Neural crest cell (in vitro differentiated cells): Measurements from ENCODE around the gene BTF3. TPM values are rescaled to one million over a fixed set of nuclear protein-coding genes. Genes with fewer than 3 reads are reported as not detected.

Experiments used
- DNase-seq: peaks from one replicate; pipeline ENCODE4 v3.0.0; 2021; ENCODE audit warnings: low read depth, mixed read lengths, low spot score
- H3K27ac Mint-ChIP-seq: one replicate; pipeline ENCODE4 v1.8.0; 2021; ENCODE audit warnings: mild to moderate bottlenecking, mixed read lengths; ENCODE audit not compliant: unreplicated experiment
- H3K27me3 Mint-ChIP-seq: 2 replicates; pipeline ENCODE4 v1.8.0; 2021; ENCODE audit warnings: low read depth, mild to moderate bottlenecking, mixed read lengths
- H3K36me3 Mint-ChIP-seq: 2 replicates; pipeline ENCODE4 v1.8.0; 2021; ENCODE audit warnings: low read depth, mild to moderate bottlenecking, mixed read lengths
- H3K4me1 Mint-ChIP-seq: 2 replicates; pipeline ENCODE4 v1.8.0; 2021; ENCODE audit warnings: mixed read lengths
- H3K4me3 Mint-ChIP-seq: one replicate; pipeline ENCODE4 v1.8.0; 2021; ENCODE audit warnings: mild to moderate bottlenecking, mixed read lengths
- H3K9me3 Mint-ChIP-seq: 2 replicates; pipeline ENCODE4 v1.8.0; 2021; ENCODE audit warnings: mixed read lengths
- total RNA-seq: library from RNA; stranded (reverse); gene quantifications from 2 replicates; pipeline ENCODE4 v1.2.1, GENCODE V29; 2021
- TF ChIP-seq, protein P1 (sequence below): fragments of 200-600 bp; sonication (generic); conservative IDR thresholded peaks from 2 replicates; pipeline ENCODE4 v1.5.0; 2021; ENCODE audit warnings: antibody characterized with exemption, mild to moderate bottlenecking

The BTF3 gene
- total RNA-seq, 1 donor from 2014 or later, result 589 TPM

DNA sequence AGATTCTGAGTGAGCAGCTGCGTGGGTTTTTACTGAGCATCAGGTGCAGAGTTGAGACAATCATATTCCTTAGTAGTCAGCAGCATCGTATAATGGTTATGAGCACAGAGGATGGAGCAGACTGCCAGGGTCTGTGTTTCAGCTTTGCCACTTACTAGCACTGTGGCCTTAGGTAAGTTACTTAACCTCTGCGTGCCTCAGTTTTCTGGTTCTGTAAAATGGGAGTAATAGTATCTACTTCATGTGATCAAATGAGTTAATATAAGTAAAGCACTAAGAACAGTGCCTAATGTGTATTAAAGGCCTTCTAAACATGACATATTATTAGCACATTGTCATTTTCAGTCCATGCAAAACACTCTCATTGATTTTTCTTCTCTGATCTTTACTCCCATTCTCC lies 4.8 kb upstream of the BTF3 start:
- H3K4me1 Mint-ChIP-seq, result peaks cover 18% of the 10 kb centered on the region
- H3K4me3 Mint-ChIP-seq, result no peak overlapping the region
- H3K27me3 Mint-ChIP-seq, result peaks cover 10% of the 10 kb centered on the region
- no peak overlapping the region for H3K27ac Mint-ChIP-seq
- H3K9me3 Mint-ChIP-seq, result no peaks in the 10 kb centered on the region
- TF ChIP-seq, protein P1, sequence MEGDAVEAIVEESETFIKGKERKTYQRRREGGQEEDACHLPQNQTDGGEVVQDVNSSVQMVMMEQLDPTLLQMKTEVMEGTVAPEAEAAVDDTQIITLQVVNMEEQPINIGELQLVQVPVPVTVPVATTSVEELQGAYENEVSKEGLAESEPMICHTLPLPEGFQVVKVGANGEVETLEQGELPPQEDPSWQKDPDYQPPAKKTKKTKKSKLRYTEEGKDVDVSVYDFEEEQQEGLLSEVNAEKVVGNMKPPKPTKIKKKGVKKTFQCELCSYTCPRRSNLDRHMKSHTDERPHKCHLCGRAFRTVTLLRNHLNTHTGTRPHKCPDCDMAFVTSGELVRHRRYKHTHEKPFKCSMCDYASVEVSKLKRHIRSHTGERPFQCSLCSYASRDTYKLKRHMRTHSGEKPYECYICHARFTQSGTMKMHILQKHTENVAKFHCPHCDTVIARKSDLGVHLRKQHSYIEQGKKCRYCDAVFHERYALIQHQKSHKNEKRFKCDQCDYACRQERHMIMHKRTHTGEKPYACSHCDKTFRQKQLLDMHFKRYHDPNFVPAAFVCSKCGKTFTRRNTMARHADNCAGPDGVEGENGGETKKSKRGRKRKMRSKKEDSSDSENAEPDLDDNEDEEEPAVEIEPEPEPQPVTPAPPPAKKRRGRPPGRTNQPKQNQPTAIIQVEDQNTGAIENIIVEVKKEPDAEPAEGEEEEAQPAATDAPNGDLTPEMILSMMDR, result no peak
- no peak for DNase-seq
- peaks cover 3% of the 10 kb centered on the region for H3K36me3 Mint-ChIP-seq

DNA sequence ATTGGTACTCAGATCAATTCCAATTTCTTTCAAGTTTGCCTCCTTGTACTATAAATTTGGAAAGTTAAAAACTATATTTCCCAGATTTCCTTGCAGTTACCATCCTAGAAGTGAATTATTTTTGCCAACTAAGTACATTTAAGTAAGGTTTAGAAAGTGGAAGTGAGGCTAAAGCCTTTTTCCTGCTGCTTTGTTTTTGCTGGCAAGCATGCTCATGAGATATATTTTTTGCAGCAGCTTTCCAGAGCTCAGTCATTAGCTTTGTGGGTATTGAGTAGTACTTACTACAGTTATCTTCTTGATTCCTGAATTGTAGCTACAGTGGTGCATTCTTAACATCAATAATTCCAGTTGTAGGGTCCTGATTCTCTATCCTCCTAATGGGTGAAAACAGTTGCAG lies 3.5 kb upstream of the BTF3 start:
- peaks cover 9% of the 10 kb centered on the region for H3K36me3 Mint-ChIP-seq
- H3K9me3 Mint-ChIP-seq, result no peaks in the 10 kb centered on the region
- TF ChIP-seq, protein P1, result no peak
- H3K4me3 Mint-ChIP-seq, result no peak overlapping the region
- DNase-seq, result no peak
- H3K27me3 Mint-ChIP-seq, result peaks cover 9% of the 10 kb centered on the region
- H3K27ac Mint-ChIP-seq, result no peak overlapping the region
- H3K4me1 Mint-ChIP-seq, result peaks cover 26% of the 10 kb centered on the region

DNA sequence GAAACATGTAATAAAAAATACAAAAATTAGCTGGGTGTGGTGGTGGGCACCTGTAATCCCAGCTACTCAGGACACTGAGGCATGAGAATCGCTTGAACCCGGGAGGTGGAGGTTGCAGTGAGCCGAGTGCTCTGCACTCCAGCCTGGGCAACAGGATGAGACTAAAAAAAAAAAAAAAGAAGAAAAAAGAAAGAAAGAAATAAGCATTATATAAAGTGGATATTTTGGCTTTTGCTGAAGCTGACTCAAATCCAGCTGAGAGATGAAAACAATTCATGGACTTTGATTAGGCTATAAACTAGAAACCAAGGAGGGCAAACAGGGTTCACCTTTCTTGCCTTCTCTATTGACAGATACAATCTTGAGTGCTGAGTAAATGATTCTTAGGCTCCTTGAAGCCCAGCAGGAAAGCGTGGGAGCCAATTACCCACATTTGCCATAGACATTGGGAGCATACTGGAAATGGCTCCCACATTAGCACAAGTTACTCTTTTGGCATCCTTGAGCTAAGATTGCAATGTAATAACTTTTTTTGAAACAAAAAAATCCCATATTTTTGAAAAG lies 2.4 kb upstream of the BTF3 start:
- Mint-ChIP-seq H3K9me3 (no peaks in the 10 kb centered on the region), H3K27ac (no peak overlapping the region), H3K36me3 (peaks cover 10% of the 10 kb centered on the region), H3K4me3 (no peak overlapping the region), H3K4me1 (peaks cover 34% of the 10 kb centered on the region), H3K27me3 (peaks cover 9% of the 10 kb centered on the region)
- DNase-seq, result no peak
- TF ChIP-seq, protein P1, result no peak

DNA sequence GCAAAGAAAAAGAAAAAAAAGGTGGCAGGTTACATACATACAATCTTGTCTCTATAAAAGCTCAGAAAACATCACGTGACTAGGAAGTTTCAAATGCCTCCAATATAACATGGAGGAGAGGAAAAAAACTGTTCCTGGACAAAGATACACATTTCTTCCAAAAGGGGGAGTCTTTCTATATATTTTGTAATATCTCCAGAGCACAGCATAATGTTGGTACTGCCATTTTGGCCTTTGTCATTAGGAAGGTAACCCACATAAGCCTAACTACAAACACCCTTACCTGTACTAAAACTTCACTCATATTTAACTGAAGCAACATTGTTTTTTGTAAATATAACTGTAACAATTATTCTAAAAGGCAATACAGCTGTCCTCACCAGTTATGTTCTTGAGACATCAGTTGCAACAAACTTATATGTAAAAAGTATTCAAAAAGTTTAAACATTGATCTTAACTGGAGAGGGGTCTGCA lies 1.2 kb upstream of the BTF3 start:
- no peak for DNase-seq
- peaks cover 17% of the 10 kb centered on the region for H3K36me3 Mint-ChIP-seq
- peaks cover 38% of the 10 kb centered on the region for H3K4me1 Mint-ChIP-seq
- no peaks in the 10 kb centered on the region for H3K9me3 Mint-ChIP-seq
- peaks cover 9% of the 10 kb centered on the region for H3K27me3 Mint-ChIP-seq
- TF ChIP-seq, protein P1, result peak; percentile 72
- H3K4me3 Mint-ChIP-seq, result peak overlapping the region; percentile 100
- peak overlapping the region; percentile 99 for H3K27ac Mint-ChIP-seq

DNA sequence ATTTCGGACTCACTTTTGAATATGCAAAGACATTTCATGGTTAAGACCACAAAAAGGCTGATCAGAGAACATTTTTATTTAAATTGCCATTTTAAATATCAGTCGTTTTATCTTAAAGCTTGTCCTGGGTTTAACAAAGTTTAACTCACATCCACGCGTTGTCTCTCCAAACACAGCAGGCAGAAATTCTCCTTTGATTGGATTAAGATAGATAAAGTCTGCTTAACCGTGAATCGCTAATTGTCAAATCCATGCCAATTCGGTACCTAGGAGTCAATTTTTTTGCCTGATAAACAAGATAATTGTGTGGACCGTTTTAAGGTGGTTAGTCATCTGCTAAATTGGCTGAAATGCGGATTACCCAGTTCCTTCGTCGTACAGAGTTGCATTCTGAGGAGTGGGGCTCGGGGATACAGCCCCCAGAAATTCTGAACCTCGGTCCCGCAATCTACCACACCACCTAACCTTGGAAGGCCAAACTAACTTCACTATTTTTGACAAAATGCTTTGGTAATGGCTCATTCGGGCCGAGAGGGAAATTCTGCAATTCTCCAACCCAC lies 665 bp upstream of the BTF3 start:
- H3K27ac Mint-ChIP-seq, result peak overlapping the region; percentile 99
- peaks cover 21% of the 10 kb centered on the region for H3K36me3 Mint-ChIP-seq

More for the DNA sequence above, 665 bp upstream of the BTF3 start:
- peak overlapping the region; percentile 100 for H3K4me3 Mint-ChIP-seq
- no peaks in the 10 kb centered on the region for H3K9me3 Mint-ChIP-seq
- peaks cover 7% of the 10 kb centered on the region for H3K27me3 Mint-ChIP-seq
- TF ChIP-seq, protein P1, result no peak
- peaks cover 38% of the 10 kb centered on the region for H3K4me1 Mint-ChIP-seq
- no peak for DNase-seq
